ENCODE results near the gene NRXN3. TPM values are rescaled to one million over a fixed set of nuclear protein-coding genes. Genes with fewer than 3 reads are reported as not detected.

Gene NRXN3
- total RNA-seq, 1 donor: 2.5 TPM

DNA sequence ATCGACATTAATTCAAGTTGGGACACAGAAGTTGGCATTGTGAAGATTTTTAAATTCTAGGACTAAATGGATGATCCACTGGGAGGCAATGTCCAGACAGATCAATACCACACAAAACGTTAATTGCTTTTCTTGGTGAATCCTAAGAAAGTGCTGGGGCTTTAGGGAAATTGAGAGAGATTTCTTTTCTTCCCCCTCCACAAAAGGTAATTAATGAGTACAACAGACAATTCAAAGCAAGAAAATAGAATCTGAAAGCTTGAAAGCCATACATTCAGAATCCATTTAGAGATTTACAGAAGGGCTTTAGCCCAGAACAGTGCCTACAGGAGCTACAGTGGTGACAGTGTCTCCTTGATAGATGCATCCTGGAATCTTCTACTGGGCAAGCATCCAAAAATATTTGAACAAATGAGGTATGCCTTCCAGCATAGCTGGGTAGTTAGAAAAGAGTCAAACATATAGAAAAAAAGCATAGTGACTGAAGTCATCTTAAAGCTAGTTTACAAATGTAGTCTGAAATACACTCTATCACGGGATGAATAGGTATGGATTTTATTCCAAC is 1323.0 kb downstream of the NRXN3 start:
- Histone ChIP-seq H3K27me3 (ENCODE audit: insufficient read depth, low read length) (no peaks in the 10 kb centered on the region), H3K4me1 (ENCODE audit: insufficient read depth, low read length) (no peaks in the 10 kb centered on the region), H3K79me2 (ENCODE audit: insufficient read depth, low read length) (no peaks in the 10 kb centered on the region), H2AFZ (ENCODE audit: low read length) (no peak overlapping the region), H3K27ac (ENCODE audit: low read depth, low read length) (no peak overlapping the region), H3K4me3 (ENCODE audit: insufficient read depth, low read length) (no peak overlapping the region), H4K20me1 (ENCODE audit: insufficient read depth, low read length) (no peaks in the 10 kb centered on the region), H3K36me3 (ENCODE audit: insufficient read depth, low read length) (no peaks in the 10 kb centered on the region), H3K4me2 (ENCODE audit: insufficient read depth, low read length) (no peak overlapping the region), H3K9me3 (ENCODE audit: low read depth, low read length) (no peaks in the 10 kb centered on the region)
- TF ChIP-seq, protein P1, sequence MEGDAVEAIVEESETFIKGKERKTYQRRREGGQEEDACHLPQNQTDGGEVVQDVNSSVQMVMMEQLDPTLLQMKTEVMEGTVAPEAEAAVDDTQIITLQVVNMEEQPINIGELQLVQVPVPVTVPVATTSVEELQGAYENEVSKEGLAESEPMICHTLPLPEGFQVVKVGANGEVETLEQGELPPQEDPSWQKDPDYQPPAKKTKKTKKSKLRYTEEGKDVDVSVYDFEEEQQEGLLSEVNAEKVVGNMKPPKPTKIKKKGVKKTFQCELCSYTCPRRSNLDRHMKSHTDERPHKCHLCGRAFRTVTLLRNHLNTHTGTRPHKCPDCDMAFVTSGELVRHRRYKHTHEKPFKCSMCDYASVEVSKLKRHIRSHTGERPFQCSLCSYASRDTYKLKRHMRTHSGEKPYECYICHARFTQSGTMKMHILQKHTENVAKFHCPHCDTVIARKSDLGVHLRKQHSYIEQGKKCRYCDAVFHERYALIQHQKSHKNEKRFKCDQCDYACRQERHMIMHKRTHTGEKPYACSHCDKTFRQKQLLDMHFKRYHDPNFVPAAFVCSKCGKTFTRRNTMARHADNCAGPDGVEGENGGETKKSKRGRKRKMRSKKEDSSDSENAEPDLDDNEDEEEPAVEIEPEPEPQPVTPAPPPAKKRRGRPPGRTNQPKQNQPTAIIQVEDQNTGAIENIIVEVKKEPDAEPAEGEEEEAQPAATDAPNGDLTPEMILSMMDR (IDR thresholded peaks at IDR 0.05; ENCODE audit: extremely low read depth, low read depth, low read length): no peak
- no peak for DNase-seq (ENCODE audit: insufficient read length, low spot score, missing footprints)

DNA sequence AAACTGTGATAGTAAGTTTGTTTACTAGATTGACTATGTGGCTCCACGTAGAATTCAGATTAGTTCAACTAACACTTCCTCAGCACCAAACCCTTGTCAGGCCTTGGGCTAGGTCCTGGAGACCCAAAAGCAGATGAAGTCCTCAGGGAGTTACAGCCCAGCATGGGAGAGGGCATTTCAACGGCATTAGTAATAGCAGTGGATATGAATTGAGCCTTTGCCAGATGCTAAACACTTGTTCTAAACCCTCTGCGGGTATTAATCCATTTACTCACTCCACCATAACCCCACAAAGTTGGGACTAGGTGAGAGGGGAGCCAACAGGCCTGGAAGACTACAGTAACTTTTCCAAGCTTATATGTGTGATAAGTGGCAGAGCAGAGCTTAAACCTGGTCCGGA is 1326.5 kb downstream of the NRXN3 start:
- H3K36me3 ChIP-seq (ENCODE audit: insufficient read depth, low read length): no peaks in the 10 kb centered on the region
- H3K4me1 ChIP-seq (ENCODE audit: insufficient read depth, low read length): no peaks in the 10 kb centered on the region
- no peak for DNase-seq (ENCODE audit: insufficient read length, low spot score, missing footprints)
- no peak overlapping the region for H3K4me3 ChIP-seq (ENCODE audit: insufficient read depth, low read length)
- no peaks in the 10 kb centered on the region for H3K9me3 ChIP-seq (ENCODE audit: low read depth, low read length)
- no peaks in the 10 kb centered on the region for H4K20me1 ChIP-seq (ENCODE audit: insufficient read depth, low read length)
- TF ChIP-seq, protein P1 (IDR thresholded peaks at IDR 0.05; ENCODE audit: extremely low read depth, low read depth, low read length): no peak
- no peaks in the 10 kb centered on the region for H3K27me3 ChIP-seq (ENCODE audit: insufficient read depth, low read length)
- no peaks in the 10 kb centered on the region for H3K79me2 ChIP-seq (ENCODE audit: insufficient read depth, low read length)
- no peak overlapping the region for H3K27ac ChIP-seq (ENCODE audit: low read depth, low read length)
- H2AFZ ChIP-seq (ENCODE audit: low read length): no peak overlapping the region
- H3K4me2 ChIP-seq (ENCODE audit: insufficient read depth, low read length): no peak overlapping the region

DNA sequence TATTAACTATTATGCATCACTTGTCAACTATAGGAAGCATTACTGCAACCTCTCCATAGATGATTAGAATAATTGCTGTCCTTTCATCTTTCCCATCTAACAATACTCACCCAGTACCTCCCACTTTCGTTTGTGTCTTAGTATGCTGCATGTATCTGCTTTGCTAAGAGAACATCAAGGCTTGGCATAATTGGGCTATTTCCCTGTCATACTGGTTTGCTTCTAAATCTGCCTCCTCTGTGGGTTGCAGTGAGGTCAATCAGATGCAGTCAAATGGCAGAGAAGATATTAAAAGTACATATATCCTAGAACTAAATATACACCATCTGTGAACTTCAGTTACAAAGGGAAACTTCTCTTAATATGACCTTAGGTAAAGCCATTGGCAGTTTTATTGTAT is 1330.3 kb downstream of the NRXN3 start:
- Histone ChIP-seq H3K4me3 (ENCODE audit: insufficient read depth, low read length) (no peak overlapping the region), H3K4me1 (ENCODE audit: insufficient read depth, low read length) (no peaks in the 10 kb centered on the region), H3K27me3 (ENCODE audit: insufficient read depth, low read length) (no peaks in the 10 kb centered on the region), H2AFZ (ENCODE audit: low read length) (no peak overlapping the region), H3K79me2 (ENCODE audit: insufficient read depth, low read length) (no peaks in the 10 kb centered on the region), H3K9me3 (ENCODE audit: low read depth, low read length) (no peaks in the 10 kb centered on the region), H4K20me1 (ENCODE audit: insufficient read depth, low read length) (no peaks in the 10 kb centered on the region), H3K4me2 (ENCODE audit: insufficient read depth, low read length) (no peak overlapping the region), H3K36me3 (ENCODE audit: insufficient read depth, low read length) (no peaks in the 10 kb centered on the region), H3K27ac (ENCODE audit: low read depth, low read length) (no peak overlapping the region)
- DNase-seq (ENCODE audit: insufficient read length, low spot score, missing footprints): no peak
- TF ChIP-seq, protein P1 (IDR thresholded peaks at IDR 0.05; ENCODE audit: extremely low read depth, low read depth, low read length): no peak

DNA sequence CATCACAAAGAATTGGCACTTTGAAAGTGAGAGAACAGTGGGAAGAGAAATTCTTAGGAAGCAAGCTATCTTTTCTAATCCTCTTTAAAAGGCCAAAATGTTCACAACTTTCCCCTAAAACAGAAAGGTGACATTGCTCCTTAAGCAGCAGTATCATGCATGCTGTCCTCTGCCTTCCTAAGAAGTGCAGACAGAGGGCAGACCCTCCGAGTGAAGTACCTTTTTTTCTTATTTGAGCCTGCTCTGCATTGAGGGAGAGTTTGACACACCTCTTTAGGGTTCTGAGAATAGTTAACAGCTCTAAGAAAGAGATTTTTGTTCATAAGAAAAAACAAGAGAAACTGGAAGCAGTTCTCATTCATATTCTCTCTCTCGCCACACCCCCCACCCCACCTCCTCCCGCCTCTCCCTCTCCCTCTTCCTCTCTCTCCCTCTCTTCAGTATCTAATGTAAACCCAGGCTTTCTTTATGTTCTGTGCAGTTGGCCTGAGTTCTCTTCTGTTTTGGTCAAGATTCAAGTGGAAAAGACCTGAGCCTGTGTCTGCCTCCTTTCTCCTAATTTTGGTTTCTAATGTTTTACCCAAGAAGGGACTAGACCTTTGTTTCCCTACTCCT is 1332.1 kb downstream of the NRXN3 start:
- Histone ChIP-seq H3K4me2 (ENCODE audit: insufficient read depth, low read length) (no peak overlapping the region), H2AFZ (ENCODE audit: low read length) (no peak overlapping the region), H3K79me2 (ENCODE audit: insufficient read depth, low read length) (no peaks in the 10 kb centered on the region), H3K36me3 (ENCODE audit: insufficient read depth, low read length) (no peaks in the 10 kb centered on the region), H3K27ac (ENCODE audit: low read depth, low read length) (no peak overlapping the region), H3K27me3 (ENCODE audit: insufficient read depth, low read length) (no peaks in the 10 kb centered on the region), H3K4me3 (ENCODE audit: insufficient read depth, low read length) (no peak overlapping the region), H3K9me3 (ENCODE audit: low read depth, low read length) (no peaks in the 10 kb centered on the region), H4K20me1 (ENCODE audit: insufficient read depth, low read length) (no peaks in the 10 kb centered on the region), H3K4me1 (ENCODE audit: insufficient read depth, low read length) (no peaks in the 10 kb centered on the region)
- DNase-seq (ENCODE audit: insufficient read length, low spot score, missing footprints): no peak
- TF ChIP-seq, protein P1 (IDR thresholded peaks at IDR 0.05; ENCODE audit: extremely low read depth, low read depth, low read length): no peak

Measured in osteoblast (primary cell).